Measurements from ENCODE around the gene LASP1. TPM values are rescaled to one million over a fixed set of nuclear protein-coding genes. Genes with fewer than 3 reads are reported as not detected.

Gene LASP1
- total RNA-seq, 2 experiments from 2014 or later = 48.6 to 110 TPM

GRCh38 chr17:38907930-38908675 is 38.2 kb downstream of the LASP1 start:
- Histone ChIP-seq H4K20me1 (ENCODE audit: insufficient read depth, low read length) (no peaks in the 10 kb centered on the region), H3K9me2 (ENCODE audit: insufficient read depth, low read length) (no peaks in the 10 kb centered on the region), H2AFZ (ENCODE audit: low read length) (no peak overlapping the region), H3K4me3 (ENCODE audit: low read depth, low read length, poor library complexity, severe bottlenecking) (no peak overlapping the region), H3K4me2 (ENCODE audit: low read length) (peak overlapping the region; percentile 18; the same call in 1 of the 2 replicates), H3K79me2 (ENCODE audit: insufficient read depth, low read depth, low read length) (peaks cover 7% of the 10 kb centered on the region; the same call in 1 of the 2 replicates), H3K4me1 (ENCODE audit: insufficient read depth, low read length, poor library complexity, severe bottlenecking) (peaks cover 27% of the 10 kb centered on the region), H3K27ac (ENCODE audit: low read depth, low read length, poor library complexity, severe bottlenecking) (peak overlapping the region; percentile 14), H3K9me3 (ENCODE audit: low read length) (no peaks in the 10 kb centered on the region), H3K36me3 (ENCODE audit: insufficient read depth, low read length) (peaks cover 61% of the 10 kb centered on the region)
- no peak for DNase-seq (ENCODE audit: low spot score)
- ChIA-PET CTCF (ENCODE audit: unreplicated experiment) (no interaction called here), POLR2A (interaction anchor here (1.2 kb wide), 1 partner anchor 9 kb away, joined by 6 read pairs; no protein-coding TSS in a partner anchor)
- TF ChIP-seq CTCF (conservative IDR thresholded peaks at IDR 0.05; ENCODE audit: low read length) (no peak), EZH2phosphoT487 (IDR thresholded peaks at IDR 0.05; ENCODE audit: borderline replicate concordance, low read depth, low read length) (no peak)
- BruUV-seq (replicated peaks) = no TSS peak
- intact Hi-C loops (cut with micrococcal nuclease; ENCODE audit: unreplicated experiment) = loop anchor here (2.0 kb wide), 1 partner anchor 37 kb away; the partner anchor contains the start of gene LASP1

- Histone ChIP-seq H3K79me2 (ENCODE audit: insufficient read depth, low read depth, low read length) (peaks cover 7% of the 10 kb centered on the region; the same call in 1 of the 2 replicates), H3K4me1 (ENCODE audit: insufficient read depth, low read length, poor library complexity, severe bottlenecking) (peaks cover 27% of the 10 kb centered on the region), H3K36me3 (ENCODE audit: insufficient read depth, low read length) (peaks cover 59% of the 10 kb centered on the region), H3K4me3 (ENCODE audit: low read depth, low read length, poor library complexity, severe bottlenecking) (no peak overlapping the region), H3K9me2 (ENCODE audit: insufficient read depth, low read length) (no peaks in the 10 kb centered on the region), H3K4me2 (ENCODE audit: low read length) (peak overlapping the region; percentile 18; the same call in 1 of the 2 replicates), H4K20me1 (ENCODE audit: insufficient read depth, low read length) (no peaks in the 10 kb centered on the region), H3K27ac (ENCODE audit: low read depth, low read length, poor library complexity, severe bottlenecking) (peak overlapping the region; percentile 14), H2AFZ (ENCODE audit: low read length) (no peak overlapping the region), H3K9me3 (ENCODE audit: low read length) (no peaks in the 10 kb centered on the region)
- no TSS peak for BruUV-seq (replicated peaks)
- intact Hi-C loops (cut with micrococcal nuclease; ENCODE audit: unreplicated experiment) = loop anchor here (2.0 kb wide), 1 partner anchor 38 kb away; the partner anchor contains the start of gene LASP1
- ChIA-PET POLR2A (no interaction called here), CTCF (ENCODE audit: unreplicated experiment) (no interaction called here)
- peak; percentile 56 for DNase-seq (ENCODE audit: low spot score)
- TF ChIP-seq CTCF (conservative IDR thresholded peaks at IDR 0.05; ENCODE audit: low read length) = no peak
Measured at GRCh38 chr17:38908676-38909181, 38.9 kb downstream of the LASP1 start.

- ChIA-PET CTCF (ENCODE audit: unreplicated experiment) (no interaction called here), POLR2A (no interaction called here)
- no TSS peak for BruUV-seq (replicated peaks)
- Histone ChIP-seq H3K9me3 (ENCODE audit: low read length) (no peaks in the 10 kb centered on the region), H3K36me3 (ENCODE audit: insufficient read depth, low read length) (peaks cover 57% of the 10 kb centered on the region), H4K20me1 (ENCODE audit: insufficient read depth, low read length) (no peaks in the 10 kb centered on the region), H3K9me2 (ENCODE audit: insufficient read depth, low read length) (no peaks in the 10 kb centered on the region), H3K4me2 (ENCODE audit: low read length) (no peak overlapping the region), H3K4me3 (ENCODE audit: low read depth, low read length, poor library complexity, severe bottlenecking) (no peak overlapping the region), H2AFZ (ENCODE audit: low read length) (no peak overlapping the region), H3K4me1 (ENCODE audit: insufficient read depth, low read length, poor library complexity, severe bottlenecking) (peaks cover 27% of the 10 kb centered on the region), H3K79me2 (ENCODE audit: insufficient read depth, low read depth, low read length) (no peaks in the 10 kb centered on the region), H3K27ac (ENCODE audit: low read depth, low read length, poor library complexity, severe bottlenecking) (no peak overlapping the region)
- no peak for DNase-seq (ENCODE audit: low spot score)
- intact Hi-C loops (cut with micrococcal nuclease; ENCODE audit: unreplicated experiment) = no loop called here
- TF ChIP-seq CTCF (conservative IDR thresholded peaks at IDR 0.05; ENCODE audit: low read length) = no peak
- no peak for TF ChIP-seq EZH2phosphoT487 (IDR thresholded peaks at IDR 0.05; ENCODE audit: borderline replicate concordance, low read depth, low read length)
Measured at GRCh38 chr17:38910325-38910724, 40.5 kb downstream of the LASP1 start.
